Calu3 (cell line): ENCODE results near the gene PER1. TPM values are rescaled to one million over a fixed set of nuclear protein-coding genes. Genes with fewer than 3 reads are reported as not detected.

Experiments
- BruUV-seq: library from RNA; stranded (reverse); fragments of 400-500 nt; replicated peaks from 2 replicates; lab custom pipeline; 2021; lab: Mats Ljungman, UMichigan
- CTCF ChIA-PET: fragments of 300-600 bp; sonication (Branson Sonifier 250); formaldehyde crosslinking; loops from one replicate; lab custom pipeline; 2022; ENCODE audit warnings: antibody characterized with exemption; lab: Charles Lee
- DNase-seq: peaks from one replicate; pipeline ENCODE4 v3.0.0; 2022
- H3K27ac Mint-ChIP-seq: one replicate; pipeline ENCODE4 v1.8.0; 2022; ENCODE audit warnings: mixed read lengths; ENCODE audit not compliant: unreplicated experiment
- H3K27me3 Mint-ChIP-seq: one replicate; pipeline ENCODE4 v1.8.0; 2022; ENCODE audit warnings: mixed read lengths; ENCODE audit not compliant: unreplicated experiment
- H3K36me3 Mint-ChIP-seq: one replicate; pipeline ENCODE4 v1.8.0; 2022; ENCODE audit warnings: mild to moderate bottlenecking, moderate library complexity, mixed read lengths; ENCODE audit not compliant: insufficient read depth, unreplicated experiment
- H3K4me1 Mint-ChIP-seq: one replicate; pipeline ENCODE4 v1.8.0; 2022; ENCODE audit warnings: mild to moderate bottlenecking, low read depth, mixed read lengths; ENCODE audit not compliant: unreplicated experiment
- H3K4me3 Mint-ChIP-seq: one replicate; pipeline ENCODE4 v1.8.0; 2022; ENCODE audit warnings: mild to moderate bottlenecking, low read depth, moderate library complexity, mixed read lengths; ENCODE audit not compliant: unreplicated experiment
- H3K9me3 Mint-ChIP-seq: one replicate; pipeline ENCODE4 v1.8.0; 2022; ENCODE audit warnings: low read depth, mixed read lengths; ENCODE audit not compliant: unreplicated experiment
- CTCF ChIP-seq: fragments of 200-600 bp; IDR thresholded peaks from one replicate; pipeline ENCODE4 v1.8.0; 2022; ENCODE audit warnings: antibody characterized with exemption; ENCODE audit not compliant: unreplicated experiment
- intact Hi-C: fragments of 100-400 bp; cut with micrococcal nuclease; formaldehyde crosslinking; loops from one replicate; pipeline ENCODE4 v1.10.0; 2022; ENCODE audit not compliant: unreplicated experiment
- microRNA-seq: library from miRNA; unstranded; fragments of <30 nt; microRNA quantifications from one replicate; pipeline ENCODE4 v1.2.0, GENCODE V29; 2022
- total RNA-seq: library from RNA; stranded (reverse); gene quantifications from 2 replicates; pipeline ENCODE4 v1.2.3, GENCODE V29; 2022

The PER1 gene
- total RNA-seq, 1 experiment from 2014 or later, result 16.1 TPM

- H3K27me3 Mint-ChIP-seq, result peaks cover 75% of the 10 kb centered on the region
- H3K4me1 Mint-ChIP-seq, result no peaks in the 10 kb centered on the region
- no peak overlapping the region for H3K4me3 Mint-ChIP-seq
- no peak overlapping the region for H3K27ac Mint-ChIP-seq
- intact Hi-C loops, result no loop called here
- H3K36me3 Mint-ChIP-seq, result peaks cover 3% of the 10 kb centered on the region
- no TSS peak for BruUV-seq
- CTCF ChIA-PET, result interaction anchor here (0.7 kb wide), 1 partner anchor 144 kb away, joined by 3 read pairs; no protein-coding TSS in a partner anchor
- TF ChIP-seq CTCF, result no peak
- no peak for DNase-seq
- no peaks in the 10 kb centered on the region for H3K9me3 Mint-ChIP-seq
Observed at GRCh38 chr17:8091033-8091687, 61.0 kb downstream of the PER1 start.

Small RNA genes within 50 kb of the gene (microRNA-seq; reads per million reads assigned to microRNA genes)
- gene MIR4521 (233 reads per million, percentile 72 among the genes with 10 or more reads in this experiment), gene MIR6883 (not detected)

Other genes with a start within 250 kb of the PER1 start
- 1.4 and 2.0 TPM in 2 replicates for gene RNF227, start 236.1 kb downstream of the PER1 start, total RNA-seq
- gene KCNAB3, start 222.5 kb downstream of the PER1 start, total RNA-seq, result 4.8 and 5.9 TPM in 2 replicates
- gene TRAPPC1, start 220.5 kb downstream of the PER1 start, total RNA-seq, result 87.8 and 106 TPM in 2 replicates
- 21.8 and 28.2 TPM in 2 replicates for gene CNTROB, start 220.2 kb downstream of the PER1 start, total RNA-seq
- not detected in 2 replicates for gene GUCY2D, start 149.8 kb downstream of the PER1 start, total RNA-seq
- gene ALOX15B, start 113.3 kb downstream of the PER1 start, total RNA-seq, result not detected in 2 replicates
- not detected in 2 replicates for gene ALOX12B, start 64.7 kb downstream of the PER1 start, total RNA-seq
- gene ALOXE3, start 33.9 kb downstream of the PER1 start, total RNA-seq, result 0.20 TPM in 1 of 2 replicates, not detected in the other
- 0.28 and 0.69 TPM in 2 replicates for gene HES7, start 28.3 kb downstream of the PER1 start, total RNA-seq
- gene VAMP2, start 10.5 kb upstream of the PER1 start, total RNA-seq, result 18.1 and 22.1 TPM in 2 replicates
- gene TMEM107, start 24.0 kb upstream of the PER1 start, total RNA-seq, result 12.2 and 13.5 TPM in 2 replicates
- gene BORCS6, start 37.8 kb upstream of the PER1 start, total RNA-seq, result 3.7 and 3.9 TPM in 2 replicates
- 66.8 and 78.9 TPM in 2 replicates for gene AURKB, start 58.2 kb upstream of the PER1 start, total RNA-seq
- 31.8 and 33.2 TPM in 2 replicates for gene CTC1, start 95.7 kb upstream of the PER1 start, total RNA-seq
- 62.3 and 66.8 TPM in 2 replicates for gene PFAS, start 96.9 kb upstream of the PER1 start, total RNA-seq
- 11.1 and 15.6 TPM in 2 replicates for gene RANGRF, start 136.3 kb upstream of the PER1 start, total RNA-seq
- gene SLC25A35, start 143.0 kb upstream of the PER1 start, total RNA-seq, result 7.2 and 7.9 TPM in 2 replicates
- not detected in 2 replicates for gene ARHGEF15, start 157.8 kb upstream of the PER1 start, total RNA-seq
- not detected in 2 replicates for gene ODF4, start 187.4 kb upstream of the PER1 start, total RNA-seq
- gene RPL26, start 230.8 kb upstream of the PER1 start, total RNA-seq, result 739 and 842 TPM in 2 replicates
- gene RNF222, start 245.4 kb upstream of the PER1 start, total RNA-seq, result not detected in 2 replicates